Endothelial cell of umbilical vein (primary cell): Measurements from ENCODE around the gene LINC01488. TPM values are rescaled to one million over a fixed set of nuclear protein-coding genes. Genes with fewer than 3 reads are reported as not detected.

ENCODE experiments used
- BruUV-seq: library from RNA; stranded (reverse); fragments of 400-500 nt; replicated peaks from 2 replicates; lab custom pipeline; 2021; lab: Mats Ljungman, UMichigan
- CTCF ChIA-PET: fragments of 300-600, 350-600 bp; sonication (Branson Sonifier 250); formaldehyde crosslinking; loops from one replicate; lab custom pipeline; 2021; ENCODE audit warnings: antibody characterized with exemption, inconsistent platforms; lab: Charles Lee
- POLR2A ChIA-PET: fragments of 300-600, 350-600 bp; sonication (Branson Sonifier 250); formaldehyde crosslinking; loops from one replicate; lab custom pipeline; 2021; ENCODE audit warnings: antibody characterized with exemption, inconsistent platforms; lab: Charles Lee
- DNase-seq: peaks from one replicate; pipeline ENCODE4 v3.0.0-alpha.2; 2011; ENCODE audit warnings: low read depth, low spot score
- FAIRE-seq: peaks from 2 replicates; lab custom pipeline; 2011; peaks lifted over from hg19 to GRCh38; lab: Jason Lieb, UNC
- H2AFZ ChIP-seq: 2 replicates; pipeline ENCODE4 v1.6.0; 2012; ENCODE audit warnings: low read depth, low read length, control low read depth, inconsistent platforms
- H3K27ac ChIP-seq: 2 replicates; pipeline ENCODE4 v1.5.1; 2011; ENCODE audit warnings: low read depth, mild to moderate bottlenecking, control low read depth, low read length, moderate library complexity; ENCODE audit not compliant: insufficient read depth
- H3K27me3 ChIP-seq, 2 experiments: 2 replicates each; pipeline versions ENCODE4 v1.6.0 to v1.6.1; 2011; ENCODE audit warnings: low read length in 2 of 2, mixed read lengths in 1 of 2; ENCODE audit not compliant: control insufficient read depth in 2 of 2, insufficient read depth in 2 of 2
- H3K36me3 ChIP-seq, 2 experiments: 2 replicates in 1 of 2; 3 replicates in 1 of 2; pipeline ENCODE4 v1.5.1; 2011; ENCODE audit warnings: low read length in 2 of 2, mild to moderate bottlenecking in 1 of 2, moderate library complexity in 1 of 2; ENCODE audit not compliant: control insufficient read depth in 2 of 2, insufficient read depth in 2 of 2; ENCODE audit errors: extremely low read depth in 1 of 2
- H3K4me1 ChIP-seq: 3 replicates; pipeline ENCODE4 v1.5.1; 2011; ENCODE audit warnings: mild to moderate bottlenecking, low read length; ENCODE audit not compliant: control insufficient read depth, insufficient read depth; ENCODE audit errors: extremely low read depth
- H3K4me2 ChIP-seq: 2 replicates; pipeline ENCODE4 v1.6.1; 2011; ENCODE audit warnings: low read length, control low read depth, mixed read lengths; ENCODE audit not compliant: insufficient read depth
- H3K4me3 ChIP-seq, 3 experiments: fragments of 200-600 bp in 1 of 3; sonication (generic), shearing (Covaris generic) in 1 of 3; replicated peaks in 1 of 3; 2 replicates each; pipeline ENCODE4 v1.5.1; 2011 to 2016; ENCODE audit warnings: control low read depth in 3 of 3, low read length in 3 of 3, mild to moderate bottlenecking in 2 of 3, inconsistent platforms in 1 of 3, low read depth in 1 of 3, moderate library complexity in 1 of 3; ENCODE audit not compliant: insufficient read depth in 1 of 3
- H3K79me2 ChIP-seq: 2 replicates; pipeline ENCODE4 v1.6.0; 2012; ENCODE audit warnings: low read length, inconsistent platforms; ENCODE audit not compliant: control insufficient read depth, insufficient read depth
- H3K9ac ChIP-seq: replicated peaks from 2 replicates; pipeline ENCODE3; 2011; ENCODE audit warnings: low read length, control low read depth; ENCODE audit not compliant: insufficient read depth; ENCODE audit errors: extremely low read depth
- H3K9me1 ChIP-seq: replicated peaks from 3 replicates; pipeline ENCODE4 v1.6.0; 2011; ENCODE audit warnings: mild to moderate bottlenecking, low read length; ENCODE audit not compliant: control insufficient read depth, insufficient read depth; ENCODE audit errors: extremely low read depth
- H3K9me3 ChIP-seq: replicated peaks from 2 replicates; pipeline ENCODE4 v1.5.1; 2012; ENCODE audit warnings: low read length, inconsistent platforms; ENCODE audit not compliant: control insufficient read depth, insufficient read depth
- H4K20me1 ChIP-seq: replicated peaks from 2 replicates; pipeline ENCODE3; 2011; ENCODE audit warnings: mild to moderate bottlenecking, low read length; ENCODE audit not compliant: control insufficient read depth, insufficient read depth; ENCODE audit errors: extremely low read depth
- EZH2 ChIP-seq: IDR thresholded peaks from 2 replicates; pipeline ENCODE4 v1.6.1; 2012; ENCODE audit warnings: borderline replicate concordance, low read depth, mild to moderate bottlenecking, moderate library complexity, low read length, inconsistent platforms; ENCODE audit not compliant: severe bottlenecking
- FOS ChIP-seq: IDR thresholded peaks from 2 replicates; pipeline ENCODE4 v1.6.1; 2011; ENCODE audit warnings: mild to moderate bottlenecking, low read length, moderate library complexity, borderline replicate concordance; ENCODE audit not compliant: insufficient read depth
- GATA2 ChIP-seq: IDR thresholded peaks from 2 replicates; pipeline ENCODE4 v1.7.0; 2011; ENCODE audit warnings: low read depth, mild to moderate bottlenecking, moderate library complexity, mixed read lengths, low read length; ENCODE audit not compliant: insufficient read length, insufficient read depth
- JUN ChIP-seq: IDR thresholded peaks from 2 replicates; pipeline ENCODE4 v1.6.1; 2011; ENCODE audit warnings: borderline replicate concordance, low read depth; ENCODE audit not compliant: insufficient read length, insufficient read depth
- MAX ChIP-seq: IDR thresholded peaks from 2 replicates; pipeline ENCODE4 v1.6.1; 2011; ENCODE audit not compliant: insufficient read depth, insufficient read length
- MYC ChIP-seq: IDR thresholded peaks from one replicate; pipeline ENCODE4 v1.6.1; 2011; ENCODE audit warnings: mild to moderate bottlenecking, low read depth, low read length
- POLR2A ChIP-seq: IDR thresholded peaks from 2 replicates; pipeline ENCODE4 v1.6.1; 2012; ENCODE audit warnings: low read depth, mild to moderate bottlenecking, control low read depth, low read length
- POLR2AphosphoS5 ChIP-seq: IDR thresholded peaks from 2 replicates; pipeline ENCODE4 v1.6.1; 2012; ENCODE audit warnings: low read depth, mild to moderate bottlenecking, control low read depth, low read length, moderate library complexity; ENCODE audit not compliant: insufficient read depth
- dilution Hi-C: fragments of 300-500 bp; cut with MboI; formaldehyde crosslinking; loops from one replicate; pipeline ENCODE4 v1.15.0; 2019; ENCODE audit warnings: low sequenced_read_pairs; ENCODE audit not compliant: extremely low pct_ligation_motif_present
- intact Hi-C: fragments of 100-400 bp; cut with micrococcal nuclease; formaldehyde crosslinking; loops from one replicate; pipeline ENCODE4 v1.10.0; 2022
- polyA plus RNA-seq, 4 experiments: library from polyadenylated mRNA; depleted of rRNA in 3 of 4; stranded (reverse) in 3 of 4; unstranded in 1 of 4; fragments of >200 nt; gene quantifications; 2 replicates each; pipeline versions ENCODE4 v1.2.1 to v1.2.3, GENCODE V29; 2011 to 2012; ENCODE audit warnings: missing spikeins in 1 of 4
- total RNA-seq: library from RNA; stranded (reverse); gene quantifications from 2 replicates; pipeline ENCODE4 v1.2.3, GENCODE V29; 2021
- TF ChIP-seq, protein P1 (sequence below), 2 donors: IDR thresholded peaks; 1 replicate in 1 of 2; 2 replicates in 1 of 2; pipeline ENCODE4 v1.5.1; 2011; ENCODE audit warnings: low read length in 2 of 2, mild to moderate bottlenecking in 2 of 2, moderate library complexity in 2 of 2, control low read depth in 1 of 2, inconsistent platforms in 1 of 2, low read depth in 1 of 2; ENCODE audit not compliant: insufficient read depth in 1 of 2; ENCODE audit errors: extremely low read depth in 1 of 2

The LINC01488 gene
- total and polyA plus RNA-seq, 2 donors (not counting 3 experiments of a cell fraction or from before 2014, with no cell fraction given): not detected

- no peaks in the 10 kb centered on the region for H4K20me1 ChIP-seq
- BruUV-seq: no TSS peak
- no peaks in the 10 kb centered on the region for H3K9me1 ChIP-seq
- FAIRE-seq (no peak), DNase-seq (no peak)
- no peak overlapping the region for H3K4me3 ChIP-seq
- H3K79me2 ChIP-seq: no peaks in the 10 kb centered on the region
- peaks cover 22% of the 10 kb centered on the region for H3K4me1 ChIP-seq
- ChIA-PET POLR2A (no interaction called here), CTCF (interaction anchor here (0.8 to 1.7 kb wide), 5 partner anchors 56 to 368 kb away, joined by 3 to 5 read pairs (median 3); no protein-coding TSS in a partner anchor)
- H3K36me3 ChIP-seq: no peaks in the 10 kb centered on the region
- no peaks in the 10 kb centered on the region for H3K27me3 ChIP-seq
- TF ChIP-seq EZH2 (no peak), MYC (no peak), JUN (no peak), FOS (no peak), MAX (no peak), GATA2 (no peak), POLR2AphosphoS5 (no peak), POLR2A (no peak)
- TF ChIP-seq, protein P1, sequence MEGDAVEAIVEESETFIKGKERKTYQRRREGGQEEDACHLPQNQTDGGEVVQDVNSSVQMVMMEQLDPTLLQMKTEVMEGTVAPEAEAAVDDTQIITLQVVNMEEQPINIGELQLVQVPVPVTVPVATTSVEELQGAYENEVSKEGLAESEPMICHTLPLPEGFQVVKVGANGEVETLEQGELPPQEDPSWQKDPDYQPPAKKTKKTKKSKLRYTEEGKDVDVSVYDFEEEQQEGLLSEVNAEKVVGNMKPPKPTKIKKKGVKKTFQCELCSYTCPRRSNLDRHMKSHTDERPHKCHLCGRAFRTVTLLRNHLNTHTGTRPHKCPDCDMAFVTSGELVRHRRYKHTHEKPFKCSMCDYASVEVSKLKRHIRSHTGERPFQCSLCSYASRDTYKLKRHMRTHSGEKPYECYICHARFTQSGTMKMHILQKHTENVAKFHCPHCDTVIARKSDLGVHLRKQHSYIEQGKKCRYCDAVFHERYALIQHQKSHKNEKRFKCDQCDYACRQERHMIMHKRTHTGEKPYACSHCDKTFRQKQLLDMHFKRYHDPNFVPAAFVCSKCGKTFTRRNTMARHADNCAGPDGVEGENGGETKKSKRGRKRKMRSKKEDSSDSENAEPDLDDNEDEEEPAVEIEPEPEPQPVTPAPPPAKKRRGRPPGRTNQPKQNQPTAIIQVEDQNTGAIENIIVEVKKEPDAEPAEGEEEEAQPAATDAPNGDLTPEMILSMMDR (IDR thresholded peaks at IDR 0.05; ENCODE audit: extremely low read depth in 1 of 2, insufficient read depth in 1 of 2, low read depth in 1 of 2, low read length in 2 of 2): no peak
- H3K27ac ChIP-seq: no peak overlapping the region
- no peak overlapping the region for H3K4me2 ChIP-seq
- intact Hi-C loops (no loop called here), dilution Hi-C loops (no loop called here)
- H2AFZ ChIP-seq: no peak overlapping the region
- H3K9ac ChIP-seq: no peak overlapping the region
- no peaks in the 10 kb centered on the region for H3K9me3 ChIP-seq
Measured at GRCh38 chr11:69499186-69499917, 17.9 kb downstream of the LINC01488 start.
